ENCODE data around the gene LTO1. TPM values are rescaled to one million over a fixed set of nuclear protein-coding genes. Genes with fewer than 3 reads are reported as not detected.
A peak's percentile ranks its signal among the peaks of the same experiment; 100 is the strongest.

LTO1 gene
- total and polyA plus RNA-seq, 8 donors: 18.0 to 45.3 (median 28.7) TPM

DNA sequence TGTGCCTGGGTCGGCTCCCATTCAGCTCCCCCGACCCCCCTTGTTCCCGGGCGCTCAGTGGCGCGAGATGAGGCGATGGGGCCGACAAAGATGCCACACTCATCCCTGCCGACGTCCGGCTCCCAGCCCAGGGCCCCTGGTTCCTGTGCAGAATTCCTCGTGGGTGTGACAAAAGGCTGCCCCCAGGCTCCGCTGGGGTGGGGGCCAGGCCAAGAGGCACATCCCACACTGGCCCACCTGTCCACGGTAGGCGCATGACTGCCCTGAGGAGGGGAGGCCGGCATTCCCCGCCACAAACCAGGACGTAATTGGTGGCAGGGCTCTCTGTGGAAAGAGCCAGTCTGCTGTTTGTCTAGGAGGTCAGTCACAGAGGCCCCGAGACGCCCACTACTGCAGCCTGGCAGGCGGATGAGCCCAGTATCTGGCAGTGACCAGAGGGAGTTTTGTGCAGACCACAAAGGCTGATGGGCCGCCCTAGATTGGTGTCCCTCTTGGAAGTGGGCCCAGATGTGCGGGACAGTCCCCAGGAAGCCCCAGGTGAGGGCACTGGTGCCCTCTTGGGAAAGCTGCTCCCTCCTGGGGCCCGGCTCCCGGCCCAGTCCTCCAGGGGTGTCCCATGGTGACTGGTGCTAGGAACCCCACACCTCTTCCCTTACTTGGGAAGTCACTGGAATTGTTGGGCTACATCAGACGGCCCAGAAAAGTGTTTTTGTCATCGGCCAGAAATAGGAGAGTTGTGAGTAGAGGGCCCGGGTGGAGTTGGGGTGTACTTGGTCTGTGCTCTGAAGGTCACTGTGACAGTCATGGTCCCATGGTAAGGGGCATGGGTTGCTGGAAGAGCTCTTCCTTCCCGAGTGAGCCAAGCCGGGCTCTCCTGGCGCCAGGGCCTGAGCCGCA lies 28.4 kb downstream of the LTO1 start:
- Histone ChIP-seq H3K4me3 (no peak overlapping the region), H3K36me3 (peaks cover 0 to 51% of the 10 kb centered on the region in 2 donors), H3K9me3 (no peaks in the 10 kb centered on the region), H3K27ac (no peak overlapping the region), H3K4me1 (peaks cover 10 to 31% of the 10 kb centered on the region in 2 donors), H3K27me3 (peaks cover 0 to 29% of the 10 kb centered on the region in 2 donors)
- ATAC-seq (no peak), DNase-seq (no peak)
- intact Hi-C loops (cut with DNase I): loop anchor here in 1 of 2 donors (10.0 kb wide), 2 partner anchors 352 to 542 kb away; partner anchors contain the start of gene MYEOV
- TF ChIP-seq, protein P1, sequence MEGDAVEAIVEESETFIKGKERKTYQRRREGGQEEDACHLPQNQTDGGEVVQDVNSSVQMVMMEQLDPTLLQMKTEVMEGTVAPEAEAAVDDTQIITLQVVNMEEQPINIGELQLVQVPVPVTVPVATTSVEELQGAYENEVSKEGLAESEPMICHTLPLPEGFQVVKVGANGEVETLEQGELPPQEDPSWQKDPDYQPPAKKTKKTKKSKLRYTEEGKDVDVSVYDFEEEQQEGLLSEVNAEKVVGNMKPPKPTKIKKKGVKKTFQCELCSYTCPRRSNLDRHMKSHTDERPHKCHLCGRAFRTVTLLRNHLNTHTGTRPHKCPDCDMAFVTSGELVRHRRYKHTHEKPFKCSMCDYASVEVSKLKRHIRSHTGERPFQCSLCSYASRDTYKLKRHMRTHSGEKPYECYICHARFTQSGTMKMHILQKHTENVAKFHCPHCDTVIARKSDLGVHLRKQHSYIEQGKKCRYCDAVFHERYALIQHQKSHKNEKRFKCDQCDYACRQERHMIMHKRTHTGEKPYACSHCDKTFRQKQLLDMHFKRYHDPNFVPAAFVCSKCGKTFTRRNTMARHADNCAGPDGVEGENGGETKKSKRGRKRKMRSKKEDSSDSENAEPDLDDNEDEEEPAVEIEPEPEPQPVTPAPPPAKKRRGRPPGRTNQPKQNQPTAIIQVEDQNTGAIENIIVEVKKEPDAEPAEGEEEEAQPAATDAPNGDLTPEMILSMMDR (IDR thresholded peaks at IDR 0.05): no peak

DNA sequence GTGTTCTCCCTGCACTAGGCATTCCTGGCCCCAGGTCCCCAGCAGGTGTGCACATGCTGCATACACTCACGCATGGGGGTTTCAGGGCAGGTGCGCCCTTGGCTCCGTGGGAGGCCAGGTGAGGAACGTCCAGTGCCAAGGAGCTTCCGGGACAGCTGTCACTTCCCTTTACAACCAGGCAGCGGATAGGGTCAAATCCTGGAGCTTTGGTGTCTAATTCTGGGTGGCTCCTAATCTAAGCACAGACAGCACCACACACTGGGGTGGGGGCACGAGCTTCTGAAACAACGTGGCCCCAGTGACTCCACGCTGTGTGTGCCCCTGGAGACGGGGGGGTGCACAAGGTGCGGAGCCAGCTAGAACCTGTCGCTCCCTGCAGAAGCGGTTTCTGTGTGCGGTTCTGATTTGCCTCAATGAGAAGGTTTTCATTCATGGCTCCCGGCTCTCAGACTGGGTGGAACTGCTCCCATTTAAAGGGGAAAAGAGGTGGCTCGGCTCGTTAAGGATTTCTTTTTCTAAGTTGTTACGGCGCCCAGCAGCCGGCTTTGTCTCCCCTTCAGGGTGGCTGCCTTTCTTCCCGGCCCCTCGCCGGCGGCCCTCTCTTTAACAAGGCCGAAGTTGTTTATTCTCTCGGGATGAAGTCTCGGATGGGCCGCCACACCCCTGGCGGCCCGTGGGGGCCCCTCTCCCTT lies 29.2 kb downstream of the LTO1 start:
- Histone ChIP-seq H3K4me3 (no peak overlapping the region), H3K4me1 (peaks cover 10 to 39% of the 10 kb centered on the region in 2 donors), H3K36me3 (peaks cover 0 to 43% of the 10 kb centered on the region in 2 donors), H3K27ac (no peak overlapping the region), H3K9me3 (no peaks in the 10 kb centered on the region), H3K27me3 (peaks cover 0 to 37% of the 10 kb centered on the region in 2 donors)
- intact Hi-C loops (cut with DNase I): loop anchor here in 1 of 2 donors (10.0 kb wide), 2 partner anchors 351 to 541 kb away; partner anchors contain the start of gene MYEOV
- ATAC-seq: no peak
- TF ChIP-seq, protein P1 (IDR thresholded peaks at IDR 0.05): no peak
- no peak for DNase-seq

DNA sequence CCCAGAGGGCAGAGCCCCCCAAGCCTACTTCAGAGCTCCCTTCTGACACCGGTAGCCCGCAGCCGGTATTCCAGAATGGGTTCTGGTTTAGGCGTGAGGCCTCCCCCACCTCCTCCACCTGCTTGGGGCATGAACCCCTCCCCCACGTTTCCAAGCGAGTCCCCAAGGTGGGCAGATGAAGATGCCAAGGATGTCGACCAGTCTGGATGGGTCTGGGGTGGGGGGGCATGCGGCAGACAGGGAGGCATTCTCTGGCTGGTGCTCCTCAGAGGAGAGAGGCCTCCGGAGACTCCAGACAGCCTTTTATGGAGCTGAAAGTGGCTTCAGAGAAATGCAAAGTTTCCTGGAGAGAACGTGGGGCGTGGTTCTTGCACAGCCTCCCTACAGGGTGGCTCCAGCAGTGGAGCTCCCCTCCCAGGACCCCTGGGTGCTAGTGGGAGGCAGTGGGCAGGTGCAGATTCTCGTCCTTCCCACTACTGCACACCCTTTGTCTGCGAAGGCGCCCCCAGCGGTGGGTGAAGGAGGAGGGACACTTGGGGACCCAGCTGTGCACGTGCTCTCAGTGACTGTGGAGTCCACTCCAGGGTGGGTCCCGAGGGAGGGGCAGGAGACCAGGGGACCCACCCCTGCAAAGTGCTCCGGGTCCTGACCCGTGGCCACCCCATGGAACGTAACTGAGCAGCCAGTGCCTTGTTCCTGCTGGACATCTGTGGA lies 30.0 kb downstream of the LTO1 start:
- Histone ChIP-seq H3K4me3 (no peak overlapping the region), H3K27ac (no peak overlapping the region), H3K36me3 (peaks cover 0 to 35% of the 10 kb centered on the region in 2 donors), H3K9me3 (no peaks in the 10 kb centered on the region), H3K4me1 (peaks cover 10 to 48% of the 10 kb centered on the region in 2 donors), H3K27me3 (peaks cover 3 to 46% of the 10 kb centered on the region in 2 donors)
- DNase-seq (no peak), ATAC-seq (no peak)
- TF ChIP-seq, protein P1 (IDR thresholded peaks at IDR 0.05): no peak
- intact Hi-C loops (cut with DNase I): loop anchor here (5.0 to 10.0 kb wide), 3 partner anchors 350 to 543 kb away; partner anchors contain the start of gene MYEOV (in 1 of the 2)

DNA sequence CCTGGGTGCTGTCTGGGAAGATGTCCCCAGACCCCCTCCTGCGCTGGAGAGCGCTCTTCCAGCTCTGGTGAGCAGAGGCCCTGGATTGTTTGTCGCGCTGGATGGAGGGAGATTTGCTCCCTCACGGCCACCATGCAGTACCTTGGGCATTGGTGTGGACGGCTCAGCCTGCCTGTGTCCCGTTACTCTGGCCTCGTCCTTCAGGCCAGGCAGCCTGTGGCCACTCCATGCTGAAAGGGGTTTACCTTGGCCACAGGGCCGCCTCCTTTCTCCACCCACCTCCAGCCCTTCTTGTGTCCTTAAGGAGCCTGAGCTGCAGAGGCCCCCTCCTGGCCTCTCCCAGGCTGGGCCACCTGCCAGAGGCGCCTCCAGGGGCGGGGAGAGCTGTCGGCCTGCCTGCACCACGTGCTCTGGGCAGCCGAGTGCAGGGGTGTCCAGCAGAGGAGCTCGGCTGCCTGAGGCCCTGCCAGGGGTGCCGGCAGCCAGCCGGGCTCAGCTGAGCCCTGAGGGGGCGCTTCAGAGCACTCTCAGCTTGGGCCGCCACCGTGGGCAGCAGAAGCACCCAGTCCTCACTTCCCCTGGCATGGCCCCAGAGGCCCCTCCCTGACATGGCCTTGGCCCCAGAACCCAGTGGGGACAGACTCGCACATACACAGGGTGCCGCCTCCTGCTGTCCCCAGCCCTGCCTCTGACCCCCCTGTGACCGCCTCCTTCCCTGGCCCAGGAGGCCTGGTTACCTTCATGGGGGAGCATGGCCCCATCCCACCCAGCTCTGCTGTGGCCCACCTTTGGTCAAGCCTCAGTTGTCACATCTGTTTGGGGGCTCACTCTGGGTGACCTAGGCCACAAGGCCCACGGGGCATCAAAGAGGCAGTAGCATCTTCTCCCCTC lies 30.8 kb downstream of the LTO1 start:
- H3K9me3 ChIP-seq: no peaks in the 10 kb centered on the region
- H3K27me3 ChIP-seq: peaks cover 5 to 54% of the 10 kb centered on the region in 2 donors
- H3K4me1 ChIP-seq: peaks cover 17 to 56% of the 10 kb centered on the region in 2 donors
- H3K4me3 ChIP-seq: peak overlapping the region in 1 of 2 donors; percentile 78
- DNase-seq (peak; percentile 76 to 94 (median 90)), ATAC-seq (peak; percentile 78)
- H3K27ac ChIP-seq: no peak overlapping the region
- intact Hi-C loops (cut with DNase I): loop anchor here (5.0 to 10.0 kb wide), 3 partner anchors 350 to 542 kb away; partner anchors contain the start of gene MYEOV (in 1 of the 2)
- H3K36me3 ChIP-seq: peaks cover 0 to 28% of the 10 kb centered on the region in 2 donors
- TF ChIP-seq, protein P1 (IDR thresholded peaks at IDR 0.05): no peak

All from left lung (tissue), 10 donors.